HG03103 (cell line): ENCODE measurements around the gene PRKCH.
"Not testable (repeated sequence)": the region's sequence is repeated elsewhere in the genome, so short reads cannot be mapped to it uniquely, and the experiment has no call there.

Experiments
- ATAC-seq: cut with Tn5 transposase; IDR thresholded peaks from one replicate; pipeline ENCODE4 v1.9.1; 2021; ENCODE audit warnings: low read depth; ENCODE audit not compliant: unreplicated experiment

Gene PRKCH

DNA sequence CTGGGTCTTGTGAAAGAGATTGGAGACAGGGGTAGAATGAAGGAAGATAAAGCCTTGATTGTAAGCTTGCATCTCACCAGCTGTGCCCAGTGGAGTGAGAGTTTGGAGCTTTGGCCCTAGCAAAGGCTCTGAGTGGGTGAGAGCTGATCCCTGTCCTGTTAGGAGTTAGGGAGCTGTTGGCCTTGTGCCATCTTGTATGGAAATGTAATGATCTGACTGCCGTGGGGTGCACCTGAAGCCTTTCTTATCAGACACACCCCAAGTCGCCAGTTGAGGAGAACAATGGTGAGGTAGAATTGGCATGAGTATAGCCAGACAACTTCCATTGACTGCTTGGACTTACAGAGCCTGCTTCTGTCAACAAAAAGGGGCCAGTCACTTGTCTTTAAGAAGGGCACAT lies 130.1 kb downstream of the PRKCH start:
- ATAC-seq: no peak

DNA sequence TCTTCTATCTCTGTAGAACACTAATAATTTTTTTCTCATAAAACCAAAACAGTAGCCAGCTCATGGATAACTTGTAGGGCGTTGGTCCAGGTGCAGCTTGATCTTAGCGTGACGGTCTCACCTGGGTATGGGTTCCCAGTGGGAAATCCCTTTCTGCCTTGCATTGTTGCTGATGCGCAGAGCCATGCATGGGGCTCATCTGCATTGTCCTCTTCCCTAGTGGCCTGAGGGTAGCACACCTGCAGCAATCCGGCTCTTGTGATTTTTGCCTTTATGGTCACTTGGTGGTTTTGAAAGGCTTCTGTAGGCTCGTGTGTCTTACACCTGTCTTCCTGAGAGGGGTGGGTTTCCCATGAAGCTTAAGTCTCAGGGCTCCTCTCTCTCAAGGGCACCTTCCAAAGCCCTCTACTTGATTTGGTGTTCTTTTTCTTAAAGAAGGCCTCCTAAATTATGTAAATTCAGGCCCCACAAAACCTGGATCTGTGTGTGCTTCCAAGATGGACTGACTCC lies 130.6 kb downstream of the PRKCH start:
- no peak for ATAC-seq

DNA sequence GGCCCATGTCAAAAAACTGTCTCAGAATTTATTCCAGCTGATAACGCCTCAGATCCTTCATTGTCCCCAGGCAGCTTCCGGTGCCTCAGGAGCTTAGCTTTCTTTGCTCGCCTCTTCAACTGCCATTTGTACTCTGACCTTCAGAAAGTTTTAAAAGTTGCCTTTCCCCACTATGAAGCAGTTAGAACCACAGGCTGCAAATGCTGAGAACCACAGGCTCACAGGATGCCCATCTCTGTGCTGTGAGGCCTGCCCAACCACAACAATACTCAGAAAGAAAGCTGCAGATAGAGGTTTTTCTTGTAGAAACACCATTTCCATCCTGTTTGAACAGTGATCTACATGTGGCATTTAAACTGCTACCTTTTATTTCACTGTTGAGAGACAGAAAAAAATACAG lies 131.1 kb downstream of the PRKCH start:
- ATAC-seq: no peak

DNA sequence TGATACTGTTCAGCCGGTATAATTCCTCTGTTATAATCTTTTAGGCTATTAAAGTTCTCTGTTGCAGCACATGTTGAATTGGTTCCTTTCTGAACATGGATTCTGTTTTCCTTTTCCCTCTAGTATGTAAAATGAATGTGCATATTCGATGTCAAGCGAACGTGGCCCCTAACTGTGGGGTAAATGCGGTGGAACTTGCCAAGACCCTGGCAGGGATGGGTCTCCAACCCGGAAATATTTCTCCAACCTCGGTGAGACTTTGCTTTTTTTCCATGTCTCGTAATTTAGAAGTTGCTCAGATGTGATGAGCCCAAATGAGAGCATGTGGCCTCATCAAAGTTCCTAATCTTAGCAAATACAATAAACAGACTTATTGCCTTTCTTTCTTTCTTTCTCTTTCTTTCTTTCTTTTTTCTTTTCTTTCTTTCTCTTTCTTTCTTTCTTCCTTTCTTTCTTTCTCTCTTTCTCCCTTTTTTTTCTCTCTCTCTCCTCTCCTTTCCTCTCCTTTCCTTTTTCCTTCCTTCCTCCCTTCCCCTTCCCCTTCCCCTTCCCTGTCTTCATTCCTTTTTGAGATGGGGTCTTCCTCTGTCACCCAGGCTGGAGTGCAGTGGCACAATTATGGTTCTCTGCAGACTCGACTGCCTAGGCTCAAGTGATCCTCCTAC lies 131.9 kb downstream of the PRKCH start:
- no peak for ATAC-seq

DNA sequence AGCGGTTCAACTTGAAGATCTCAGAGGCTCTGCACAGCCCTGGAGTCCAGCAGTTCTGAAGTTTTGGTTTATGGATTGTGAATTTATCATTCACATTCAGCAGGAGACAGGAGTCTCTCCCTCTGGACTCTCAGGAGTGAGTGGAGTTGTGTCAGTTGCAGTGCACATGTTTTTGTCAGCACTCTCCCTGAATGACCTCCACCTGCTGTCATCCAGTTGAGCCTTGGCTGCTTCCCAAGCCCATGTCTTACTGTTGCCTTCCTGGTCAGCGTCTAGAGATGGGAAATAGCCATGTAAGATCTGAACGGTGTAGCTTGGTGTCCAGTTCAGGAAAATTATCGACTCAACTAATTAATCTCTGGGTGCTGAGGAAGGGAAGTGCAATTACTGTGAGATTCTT lies 133.2 kb downstream of the PRKCH start:
- no peak for ATAC-seq

DNA sequence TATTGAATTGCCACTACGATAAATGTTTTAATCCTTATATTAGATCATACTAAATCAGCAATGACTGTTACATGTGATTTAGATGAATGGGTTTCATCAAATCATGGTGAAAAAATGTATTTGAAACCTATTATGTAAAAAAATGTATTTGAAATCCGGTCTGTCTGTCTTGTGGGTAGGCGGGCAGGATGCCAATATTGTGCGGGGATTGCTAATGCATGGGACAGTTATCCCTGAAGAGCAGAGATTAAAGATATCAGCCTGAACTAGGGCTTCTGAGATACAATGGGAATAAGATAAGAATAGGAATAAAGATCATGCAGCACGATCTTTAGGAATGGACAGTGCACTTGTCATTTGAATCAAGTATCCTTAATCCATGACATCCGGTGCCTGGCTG lies 134.0 kb downstream of the PRKCH start:
- ATAC-seq: no peak

DNA sequence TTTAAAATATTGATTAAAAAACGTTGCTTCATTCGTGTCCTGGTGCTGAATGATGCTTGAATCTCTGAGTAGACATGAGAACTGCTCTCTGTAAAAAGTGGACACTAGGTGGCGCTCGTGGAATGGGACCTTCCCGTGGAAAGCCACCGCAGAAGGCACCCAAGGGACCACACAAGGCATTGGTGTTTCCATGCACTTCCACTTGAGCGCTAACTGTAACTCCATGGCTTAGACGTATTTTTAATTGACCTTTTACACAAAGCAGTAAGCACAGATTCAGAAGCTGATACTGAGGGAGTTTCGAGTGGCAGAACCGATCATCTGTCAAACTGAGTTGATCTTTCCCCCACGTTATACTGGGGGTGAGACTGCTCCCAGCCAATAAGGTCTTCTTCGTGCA lies 135.3 kb downstream of the PRKCH start:
- ATAC-seq: peak; percentile 59

- no peak for ATAC-seq
These were observed 137.4 kb downstream of the PRKCH start for GRCh38 chr14:61458766-61459165.

- no peak for ATAC-seq
These were observed 137.8 kb downstream of the PRKCH start for GRCh38 chr14:61459229-61459628.

DNA sequence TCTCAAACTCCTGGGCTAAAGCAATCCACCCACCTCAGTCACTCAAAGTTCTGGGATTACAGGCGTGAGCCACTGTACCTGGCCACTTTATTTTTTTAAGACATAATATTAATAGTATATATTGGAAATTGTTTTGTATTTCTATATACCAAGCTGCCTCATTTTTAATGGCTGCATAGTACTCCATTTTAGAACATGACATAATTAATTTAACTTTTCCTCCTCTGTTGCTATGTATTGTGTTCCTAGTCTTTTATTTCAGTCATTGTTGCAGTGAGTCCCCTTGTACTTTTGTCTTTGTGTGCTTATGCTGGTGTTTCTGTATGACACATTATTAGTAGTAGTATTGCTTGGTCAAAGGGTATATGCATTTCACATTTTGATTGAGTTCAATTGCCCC lies 138.7 kb downstream of the PRKCH start:
- ATAC-seq: no peak

GRCh38 chr14:61460718-61461611 lies 139.6 kb downstream of the PRKCH start:
- no peak for ATAC-seq

- no peak for ATAC-seq
These were observed 140.5 kb downstream of the PRKCH start for GRCh38 chr14:61461808-61462275.

DNA sequence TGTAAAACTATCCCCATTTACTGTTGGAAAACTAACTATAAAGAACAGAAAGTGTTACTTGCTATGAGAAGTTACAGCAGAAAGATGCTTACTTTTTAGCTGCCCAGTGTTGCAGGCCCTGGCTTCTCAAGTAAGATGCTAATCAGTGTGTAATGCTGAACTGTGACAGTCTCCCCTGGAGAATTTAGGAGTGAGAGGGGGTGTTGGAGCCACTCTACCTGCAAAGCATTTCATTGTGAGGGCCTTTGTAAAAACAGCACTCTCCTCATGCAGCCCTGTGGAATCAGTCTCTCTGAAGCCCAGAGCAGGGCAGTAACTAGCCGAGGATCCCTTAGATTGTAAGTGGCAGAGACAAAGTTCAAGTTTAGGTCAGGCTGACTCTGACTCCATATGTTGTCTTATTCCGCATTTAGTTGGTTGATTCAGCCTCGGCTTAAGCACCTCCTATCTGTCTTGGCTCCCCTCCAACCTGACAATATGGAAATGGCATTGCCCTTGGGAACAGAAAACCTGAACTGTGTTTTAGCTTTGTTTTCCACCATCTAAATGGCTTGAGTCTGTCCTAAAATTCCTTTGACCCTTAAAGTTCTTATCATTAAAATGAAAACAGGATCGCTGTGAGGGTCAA lies 141.3 kb downstream of the PRKCH start:
- no peak for ATAC-seq

- ATAC-seq: no peak
These were observed 142.4 kb downstream of the PRKCH start for GRCh38 chr14:61463664-61464285.

DNA sequence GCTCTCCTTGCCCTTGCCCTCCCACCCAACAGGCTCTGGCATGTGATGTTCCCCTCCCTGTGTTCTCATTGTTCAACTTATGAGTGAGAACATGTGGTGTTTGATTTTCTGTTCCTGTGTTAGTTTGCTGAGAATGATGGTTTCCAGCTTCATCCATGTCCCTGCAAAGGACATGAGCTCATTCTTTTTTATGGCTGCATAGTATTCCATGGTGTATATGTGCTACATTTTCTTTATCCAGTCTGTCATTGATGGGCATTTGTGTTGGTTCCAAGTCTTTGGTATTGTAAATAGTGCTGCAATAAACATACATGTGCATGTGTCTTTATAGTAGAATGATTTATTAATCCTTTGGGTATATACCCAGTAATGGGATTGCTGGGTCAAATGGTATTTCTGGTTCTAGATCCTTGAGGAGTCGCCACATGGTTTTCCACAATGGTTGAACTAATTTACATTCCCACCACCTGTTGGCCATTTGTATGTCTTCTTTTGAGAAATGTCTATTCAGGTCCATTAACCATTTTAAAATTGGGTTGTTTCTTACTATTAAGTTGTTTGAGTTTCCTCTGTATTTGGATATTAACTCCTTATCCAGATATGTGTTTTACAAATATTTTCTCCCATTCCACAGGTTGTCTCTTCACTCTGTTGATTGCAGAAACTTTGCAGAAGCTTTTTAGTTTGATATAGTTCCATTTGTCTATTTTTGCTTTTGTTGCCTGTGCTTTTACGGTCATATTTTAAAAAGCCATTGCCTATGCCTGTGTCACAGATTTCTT lies 143.4 kb downstream of the PRKCH start:
- ATAC-seq: not testable (repeated sequence)

DNA sequence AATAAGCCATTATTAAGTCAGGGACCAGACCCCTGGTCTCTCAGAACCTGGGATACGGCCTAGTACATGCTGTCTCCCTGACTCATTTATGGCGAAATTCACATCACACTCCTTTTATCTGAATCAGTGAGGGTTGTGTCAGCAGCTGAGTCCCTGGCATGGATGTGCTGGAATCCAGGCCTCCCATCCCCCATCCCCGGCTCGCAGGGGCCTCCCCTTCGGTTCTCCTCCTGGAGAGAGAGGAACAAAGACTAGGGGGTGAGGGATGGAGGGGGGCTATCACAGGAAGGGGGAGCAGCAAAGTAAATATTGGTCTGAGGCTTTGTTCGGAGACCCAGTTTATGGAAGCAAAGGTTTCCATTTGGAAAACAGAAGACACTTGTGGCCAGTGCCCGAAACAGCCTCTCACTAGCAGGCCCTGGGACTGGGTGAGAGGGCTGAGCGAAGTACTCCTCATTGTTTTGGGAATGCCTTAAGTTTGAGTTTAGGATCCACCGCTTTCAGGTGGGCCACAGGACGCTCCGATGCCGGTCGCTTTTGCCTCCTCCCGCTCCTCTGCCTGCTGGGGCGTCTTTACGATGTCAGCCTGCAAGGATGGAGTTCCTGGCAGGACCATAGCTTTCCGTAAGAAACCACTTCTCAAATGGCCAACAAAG lies 145.0 kb downstream of the PRKCH start:
- no peak for ATAC-seq

- no peak for ATAC-seq
These were observed 145.5 kb downstream of the PRKCH start for GRCh38 chr14:61466905-61467280.

- ATAC-seq: no peak
These were observed 145.9 kb downstream of the PRKCH start for GRCh38 chr14:61467296-61467695.

GRCh38 chr14:61468063-61468825 lies 146.9 kb downstream of the PRKCH start:
- no peak for ATAC-seq
